K562 (cell line): ENCODE measurements around the gene WNT11. TPM values are rescaled to one million over a fixed set of nuclear protein-coding genes. Genes with fewer than 3 reads are reported as not detected.

Source experiments
- ADNP ChIP-seq: fragments of 200-800 bp; sonication (Bioruptor generic); IDR thresholded peaks from 2 replicates; pipeline ENCODE4 v1.6.1; 2016; ENCODE audit warnings: missing genetic modification characterization, missing compliant biosample characterization
- ARID2 ChIP-seq: fragments of 450-650 bp; IDR thresholded peaks from 2 replicates; pipeline ENCODE4 v1.6.1; 2017; ENCODE audit warnings: antibody characterized with exemption, mild to moderate bottlenecking
- BCL6 ChIP-seq: fragments of 250-450 bp; sonication (Bioruptor Pico); IDR thresholded peaks from 2 replicates; pipeline ENCODE4 v1.4.0; 2020
- BRCA1 ChIP-seq, 2 experiments: fragments of 450-650 bp in 1 of 2; sonication (generic) in 1 of 2; formaldehyde crosslinking in 1 of 2; IDR thresholded peaks; 2 replicates each; pipeline versions ENCODE4 v1.5.0 to v1.6.1; 2017 to 2020; ENCODE audit warnings: mild to moderate bottlenecking in 1 of 2, missing genetic modification reagents in 1 of 2
- CUX1 ChIP-seq: fragments of 200-800 bp; sonication (Bioruptor generic); IDR thresholded peaks from 2 replicates; pipeline ENCODE4 v1.6.1; 2016; ENCODE audit warnings: missing genetic modification characterization, missing compliant biosample characterization
- DMBX1 ChIP-seq: fragments of 250-450 bp; sonication (Bioruptor Pico); IDR thresholded peaks from 2 replicates; pipeline ENCODE4 v1.8.0; 2022; ENCODE audit warnings: inconsistent platforms, mild to moderate bottlenecking, moderate library complexity, borderline replicate concordance
- GABPA ChIP-seq: fragments of 200-800 bp; sonication (Bioruptor generic); conservative IDR thresholded peaks from 2 replicates; pipeline ENCODE4 v1.6.1; 2016; ENCODE audit warnings: low read depth, missing genetic modification characterization, missing compliant biosample characterization
- GTF2E2 ChIP-seq: fragments of 200-800 bp; sonication (Bioruptor generic); IDR thresholded peaks from 2 replicates; pipeline ENCODE4 v1.6.1; 2016; ENCODE audit warnings: missing genetic modification characterization, missing compliant biosample characterization
- HDAC2 ChIP-seq: fragments of 450-650 bp; IDR thresholded peaks from 2 replicates; pipeline ENCODE4 v1.6.1; 2016; ENCODE audit warnings: mild to moderate bottlenecking
- ILF3 ChIP-seq: fragments of 450-650 bp; IDR thresholded peaks from 2 replicates; pipeline ENCODE4 v1.6.1; 2018; ENCODE audit warnings: antibody characterized with exemption, mild to moderate bottlenecking, moderate library complexity, borderline replicate concordance
- MLLT1 ChIP-seq, 2 experiments: fragments of 450-650 bp; IDR thresholded peaks; 2 replicates each; pipeline ENCODE4 v1.6.1; 2016
- PML ChIP-seq: IDR thresholded peaks from 2 replicates; pipeline ENCODE4 v1.6.1; 2012; ENCODE audit warnings: low read length, inconsistent platforms
- PPARD ChIP-seq: fragments of 250-450 bp; sonication (Bioruptor Pico); IDR thresholded peaks from 2 replicates; pipeline ENCODE4 v1.8.0; 2022; ENCODE audit warnings: inconsistent platforms, mild to moderate bottlenecking, moderate library complexity
- RAD51 ChIP-seq: fragments of 450-650 bp; IDR thresholded peaks from 2 replicates; pipeline ENCODE4 v1.7.1; 2016; ENCODE audit warnings: low read depth, mild to moderate bottlenecking, borderline replicate concordance
- RBM25 ChIP-seq: fragments of 200-400 bp; formaldehyde crosslinking; IDR thresholded peaks from 2 replicates; pipeline ENCODE4 v1.6.1; 2018; ENCODE audit warnings: low read length, low read depth, moderate library complexity; ENCODE audit not compliant: severe bottlenecking
- SRSF3 ChIP-seq: fragments of 200-400 bp; formaldehyde crosslinking; IDR thresholded peaks from 2 replicates; pipeline ENCODE4 v1.6.1; 2016; ENCODE audit warnings: mild to moderate bottlenecking, low read length, moderate library complexity; ENCODE audit not compliant: insufficient read depth
- STAT5B ChIP-seq: fragments of 250-450 bp; sonication (Bioruptor Pico); IDR thresholded peaks from 2 replicates; pipeline ENCODE4 v1.8.0; 2021; ENCODE audit warnings: mild to moderate bottlenecking, inconsistent platforms
- ZC3H11A ChIP-seq: IDR thresholded peaks from 2 replicates; pipeline ENCODE4 v1.6.1; 2012; ENCODE audit warnings: low read depth, low read length, improper control_type of control experiment
- ZNF395 ChIP-seq: fragments of 200-800 bp; sonication (Bioruptor generic); IDR thresholded peaks from 2 replicates; pipeline ENCODE4 v1.6.1; 2017; ENCODE audit warnings: missing genetic modification characterization, missing compliant biosample characterization
- polyA plus RNA-seq, 8 experiments: library from polyadenylated mRNA; depleted of rRNA in 4 of 8; stranded (reverse) in 5 of 8; unstranded in 3 of 8; fragments of >200 nt; fragmentation: Nextera tagmentation in 2 of 8; fragmentation: Illumina TruSeq in 1 of 8; extraction: Ambion mirVana in 2 of 8; extraction: Trizol in 1 of 8; gene quantifications; 2 replicates each; pipeline versions ENCODE4 v1.2.1 to v1.2.3, GENCODE V29; 2011 to 2014; ENCODE audit warnings: inconsistent platforms in 1 of 8, missing spikeins in 1 of 8
- total RNA-seq, 7 experiments: library from RNA; depleted of rRNA in 6 of 7; stranded (reverse); fragments of >200 nt in 6 of 7; fragmentation: Illumina TruSeq in 2 of 7; extraction: Trizol in 2 of 7; gene quantifications; 2 replicates each; pipeline versions ENCODE4 v1.2.1 to v1.2.3, GENCODE V29; 2011 to 2021; ENCODE audit warnings: low replicate concordance in 1 of 7
- TF ChIP-seq, protein P1 (sequence below): IDR thresholded peaks from 3 replicates; pipeline ENCODE4 v1.6.1; 2011; ENCODE audit warnings: borderline replicate concordance, mild to moderate bottlenecking; ENCODE audit not compliant: insufficient read length, insufficient read depth

The WNT11 gene
- total and polyA plus RNA-seq, 9 of the 15 experiments (the other 6 are each of a cell fraction or from before 2014, with no cell fraction given), result 0.03 to 0.20 (median 0.09) TPM; not detected in 4

- TF ChIP-seq, protein P1, sequence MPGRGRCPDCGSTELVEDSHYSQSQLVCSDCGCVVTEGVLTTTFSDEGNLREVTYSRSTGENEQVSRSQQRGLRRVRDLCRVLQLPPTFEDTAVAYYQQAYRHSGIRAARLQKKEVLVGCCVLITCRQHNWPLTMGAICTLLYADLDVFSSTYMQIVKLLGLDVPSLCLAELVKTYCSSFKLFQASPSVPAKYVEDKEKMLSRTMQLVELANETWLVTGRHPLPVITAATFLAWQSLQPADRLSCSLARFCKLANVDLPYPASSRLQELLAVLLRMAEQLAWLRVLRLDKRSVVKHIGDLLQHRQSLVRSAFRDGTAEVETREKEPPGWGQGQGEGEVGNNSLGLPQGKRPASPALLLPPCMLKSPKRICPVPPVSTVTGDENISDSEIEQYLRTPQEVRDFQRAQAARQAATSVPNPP, result no peak
- no peak for TF ChIP-seq PML
- no peak for TF ChIP-seq RBM25
- TF ChIP-seq PPARD (CRISPR knock-in tag), result no peak
- TF ChIP-seq GTF2E2, result no peak
- no peak for TF ChIP-seq ZC3H11A
- TF ChIP-seq ADNP (tag), result no peak
- no peak for TF ChIP-seq HDAC2
- no peak for TF ChIP-seq ZNF395 (CRISPR knock-in tag)
- TF ChIP-seq MLLT1 (IDR thresholded peaks at IDR 0.05), result no peak
- TF ChIP-seq GABPA (tag), result no peak
- no peak for TF ChIP-seq ILF3
- no peak for TF ChIP-seq CUX1 (CRISPR knock-in tag)
- TF ChIP-seq BCL6 (CRISPR knock-in tag), result no peak
- no peak for TF ChIP-seq SRSF3
- TF ChIP-seq DMBX1 (CRISPR knock-in tag), result no peak
- no peak for TF ChIP-seq STAT5B (CRISPR knock-in tag)
- no peak for TF ChIP-seq BRCA1 (IDR thresholded peaks at IDR 0.05)
- TF ChIP-seq BRCA1 (CRISPR knock-in tag; IDR thresholded peaks at IDR 0.05), result no peak
- peak; percentile 87 for TF ChIP-seq RAD51
- no peak for TF ChIP-seq ARID2
These were observed 41.9 kb upstream of the WNT11 start (continued) for GRCh38 chr11:76248210-76248609.
